ENCODE results near the gene SPPL3. TPM values are rescaled to one million over a fixed set of nuclear protein-coding genes. Genes with fewer than 3 reads are reported as not detected.

SPPL3 gene
- total and polyA plus RNA-seq, 8 donors: 7.0 to 25.7 (median 13.8) TPM

GRCh38 chr12:120799243-120800045 is 104.7 kb downstream of the SPPL3 start:
- Histone ChIP-seq H3K27ac (no peak overlapping the region), H3K9me3 (no peaks in the 10 kb centered on the region), H3K4me1 (no peaks in the 10 kb centered on the region), H3K36me3 (no peaks in the 10 kb centered on the region), H3K27me3 (no peaks in the 10 kb centered on the region), H3K4me3 (no peak overlapping the region)
- ATAC-seq (no peak), DNase-seq (no peak), FAIRE-seq (no peak)
- no peak for TF ChIP-seq CTCF (IDR thresholded peaks at IDR 0.05)
- intact Hi-C loops (cut with DNase I): no loop called here
- WGBS, 2 donors: 83 to 97% methylated on average over 3 of the region's 3 CpGs

GRCh38 chr12:120798696-120799095 is 105.5 kb downstream of the SPPL3 start:
- DNase-seq (no peak), ATAC-seq (no peak), FAIRE-seq (no peak)
- Histone ChIP-seq H3K36me3 (no peaks in the 10 kb centered on the region), H3K9me3 (no peaks in the 10 kb centered on the region), H3K27me3 (no peaks in the 10 kb centered on the region), H3K27ac (no peak overlapping the region), H3K4me1 (no peaks in the 10 kb centered on the region), H3K4me3 (no peak overlapping the region)
- intact Hi-C loops (cut with DNase I): no loop called here
- WGBS, 2 donors: 78% methylated on average over 4 of the region's 4 CpGs
- no peak for TF ChIP-seq CTCF (IDR thresholded peaks at IDR 0.05)

GRCh38 chr12:120797677-120798642 is 106.2 kb downstream of the SPPL3 start:
- Histone ChIP-seq H3K4me3 (no peak overlapping the region), H3K27ac (no peak overlapping the region), H3K4me1 (no peaks in the 10 kb centered on the region), H3K36me3 (no peaks in the 10 kb centered on the region), H3K27me3 (no peaks in the 10 kb centered on the region), H3K9me3 (no peaks in the 10 kb centered on the region)
- DNase-seq (no peak), ATAC-seq (no peak), FAIRE-seq (no peak)
- WGBS, 2 donors: 89 to 92% methylated on average over 7 of the region's 7 CpGs
- no peak for TF ChIP-seq CTCF (IDR thresholded peaks at IDR 0.05)
- intact Hi-C loops (cut with DNase I): no loop called here

- H3K4me1 ChIP-seq: no peaks in the 10 kb centered on the region
- H3K4me3 ChIP-seq: no peak overlapping the region
- intact Hi-C loops (cut with DNase I): no loop called here
- 96 to 98% methylated on average over 4 of the region's 4 CpGs for WGBS, 2 donors
- TF ChIP-seq CTCF (IDR thresholded peaks at IDR 0.05): no peak
- DNase-seq: no peak
- no peak overlapping the region for H3K27ac ChIP-seq
- no peaks in the 10 kb centered on the region for H3K9me3 ChIP-seq
- no peak for FAIRE-seq
- ATAC-seq: no peak
- no peaks in the 10 kb centered on the region for H3K36me3 ChIP-seq
- H3K27me3 ChIP-seq: no peaks in the 10 kb centered on the region
These were observed 108.5 kb downstream of the SPPL3 start for GRCh38 chr12:120795441-120796178.

Measured in pancreas (tissue), 10 donors.